ENCODE data around the gene LRRC61. TPM values are rescaled to one million over a fixed set of nuclear protein-coding genes. Genes with fewer than 3 reads are reported as not detected.

LRRC61 gene
- total RNA-seq, 1 donor from 2014 or later = 9.1 TPM

DNA sequence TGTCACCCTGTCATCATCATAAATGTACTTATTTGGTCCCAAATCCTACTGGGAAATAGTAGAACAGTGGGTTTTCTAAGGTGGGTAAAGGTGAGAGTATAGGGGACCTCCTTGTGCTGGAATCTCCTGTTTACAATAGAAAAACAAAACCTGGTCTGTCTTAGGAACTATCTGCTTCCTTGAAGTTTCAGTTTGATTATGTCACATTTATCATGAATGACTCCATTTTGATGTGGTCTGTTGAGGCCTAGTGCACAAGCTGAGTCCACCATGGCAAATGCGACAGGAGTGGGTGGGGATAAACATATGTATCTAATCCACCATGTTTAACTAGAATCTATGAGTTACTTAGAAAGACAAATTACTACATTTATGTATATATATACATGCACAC is 32.5 kb downstream of the LRRC61 start:
- DNase-seq (ENCODE audit: low spot score) = no peak

DNA sequence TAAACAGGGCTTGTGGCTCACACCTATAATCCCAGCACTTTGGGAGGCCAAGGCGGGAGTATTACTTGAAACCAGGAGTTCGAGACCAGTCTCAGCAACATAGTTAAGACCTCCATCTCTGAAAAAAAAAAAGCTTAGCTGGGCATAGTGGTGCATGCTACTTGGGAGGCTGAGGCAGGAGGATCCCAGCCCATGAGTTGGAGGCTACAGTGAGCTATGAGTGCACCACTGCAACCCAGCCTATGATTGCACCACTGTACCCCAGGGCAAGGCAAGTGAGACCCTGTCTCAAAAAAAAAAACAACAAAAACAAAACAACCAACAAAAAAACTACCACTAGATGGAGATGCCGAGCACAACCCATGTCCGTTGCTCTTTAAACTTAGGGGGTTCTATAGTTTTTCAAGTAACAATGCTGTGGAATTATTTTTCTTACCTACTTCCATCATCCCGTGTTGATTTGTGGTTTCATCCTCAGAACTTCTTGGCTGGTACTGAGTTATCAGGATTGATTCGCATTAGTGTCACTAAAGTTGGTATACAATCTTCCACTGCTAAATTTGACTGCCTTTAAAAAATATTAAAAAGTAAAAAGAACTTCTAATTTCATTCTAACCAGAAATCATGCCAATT is 33.2 kb downstream of the LRRC61 start:
- no peak for DNase-seq (ENCODE audit: low spot score)

DNA sequence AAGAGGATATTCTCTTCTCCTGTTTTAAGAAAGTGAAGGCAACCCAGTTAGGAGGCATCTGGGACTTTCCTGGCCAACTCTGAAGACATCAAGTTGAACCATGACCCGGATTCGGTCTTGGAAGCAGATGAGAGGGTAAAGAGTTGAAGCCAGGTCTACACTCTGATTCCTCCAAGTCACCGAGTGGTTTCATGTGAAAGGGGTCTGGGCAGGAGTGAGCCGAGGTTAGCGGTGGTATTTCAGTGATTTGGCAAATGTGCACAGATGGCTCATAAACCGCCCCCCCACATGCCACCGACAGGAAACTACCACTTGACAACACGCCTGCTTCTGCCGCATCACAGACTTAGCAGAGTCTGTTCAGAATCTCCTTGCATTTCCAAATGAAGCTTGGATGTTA is 34.1 kb downstream of the LRRC61 start:
- no peak for DNase-seq (ENCODE audit: low spot score)

DNA sequence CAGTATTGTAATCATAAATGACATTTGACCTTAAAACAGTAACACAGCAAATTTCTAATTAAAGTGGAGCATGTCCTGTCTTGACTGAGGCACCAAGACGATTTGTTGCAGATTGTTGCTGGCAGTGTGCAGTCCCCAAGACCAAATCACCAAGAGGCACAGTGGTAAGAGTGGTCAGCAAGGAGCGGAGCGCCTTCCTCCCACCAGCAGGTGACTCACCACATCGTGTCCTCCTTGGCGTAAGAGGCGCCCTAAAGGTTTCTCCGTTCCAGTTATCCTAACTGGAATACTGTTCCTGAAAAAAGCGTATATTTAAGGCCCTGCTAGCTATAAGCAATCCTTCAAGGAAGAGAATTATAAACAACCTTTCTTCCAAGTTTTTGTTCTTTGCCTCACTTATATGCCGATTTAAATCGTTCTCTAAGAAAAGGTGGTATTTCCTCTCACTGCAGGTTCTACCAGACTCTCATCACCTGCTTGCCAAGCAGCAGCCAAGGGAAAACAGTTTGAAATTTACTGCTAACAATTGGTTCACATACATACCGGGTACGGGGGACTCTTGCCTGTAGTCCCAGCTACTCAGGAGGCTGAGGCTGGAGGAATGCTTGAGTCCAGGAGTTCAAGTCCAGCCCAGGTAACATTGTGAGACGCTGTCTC is 34.7 kb downstream of the LRRC61 start:
- no peak for DNase-seq (ENCODE audit: low spot score)

DNA sequence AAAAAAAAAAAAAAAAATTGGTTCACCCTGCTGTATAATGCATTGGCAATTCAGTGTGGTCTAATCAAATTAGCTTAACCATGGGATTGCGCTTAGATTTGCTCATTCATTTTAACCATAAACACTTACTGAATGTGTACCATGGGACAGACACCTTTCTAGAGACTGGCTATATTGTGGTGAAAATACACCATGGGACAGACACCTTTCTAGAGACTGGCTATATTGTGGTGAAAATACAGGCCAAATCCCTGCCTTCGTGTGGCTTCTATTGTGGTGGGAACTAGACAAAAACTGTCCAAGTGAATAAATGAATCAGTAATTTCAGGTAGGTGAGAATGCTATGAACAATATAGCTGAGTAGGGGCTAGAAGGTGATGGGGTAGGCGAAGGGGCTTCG is 35.3 kb downstream of the LRRC61 start:
- DNase-seq (ENCODE audit: low spot score) = no peak

DNA sequence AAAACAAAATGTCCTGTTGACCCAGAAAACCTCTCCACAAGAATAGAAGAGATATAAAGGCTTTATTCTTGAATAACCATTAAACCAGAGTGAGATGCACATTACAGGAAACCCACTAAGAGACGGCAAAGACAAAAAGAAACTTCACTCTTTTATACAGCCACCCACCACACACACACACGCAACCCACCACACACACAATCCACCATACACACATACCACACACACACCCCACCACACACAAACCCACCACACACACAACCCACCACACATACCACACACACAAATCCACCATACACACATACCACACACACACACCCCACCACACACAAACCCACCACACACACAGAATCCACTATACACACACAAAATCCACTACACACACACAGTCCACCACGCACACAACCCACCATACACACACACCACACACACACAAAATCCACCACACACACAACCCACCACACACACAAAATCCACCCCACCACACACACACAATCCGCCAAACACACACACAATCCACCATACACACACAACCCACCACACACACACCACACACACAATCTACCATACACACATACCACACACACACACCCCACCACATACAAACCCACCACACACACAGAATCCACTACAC is 36.0 kb downstream of the LRRC61 start:
- DNase-seq (ENCODE audit: low spot score) = no peak

DNA sequence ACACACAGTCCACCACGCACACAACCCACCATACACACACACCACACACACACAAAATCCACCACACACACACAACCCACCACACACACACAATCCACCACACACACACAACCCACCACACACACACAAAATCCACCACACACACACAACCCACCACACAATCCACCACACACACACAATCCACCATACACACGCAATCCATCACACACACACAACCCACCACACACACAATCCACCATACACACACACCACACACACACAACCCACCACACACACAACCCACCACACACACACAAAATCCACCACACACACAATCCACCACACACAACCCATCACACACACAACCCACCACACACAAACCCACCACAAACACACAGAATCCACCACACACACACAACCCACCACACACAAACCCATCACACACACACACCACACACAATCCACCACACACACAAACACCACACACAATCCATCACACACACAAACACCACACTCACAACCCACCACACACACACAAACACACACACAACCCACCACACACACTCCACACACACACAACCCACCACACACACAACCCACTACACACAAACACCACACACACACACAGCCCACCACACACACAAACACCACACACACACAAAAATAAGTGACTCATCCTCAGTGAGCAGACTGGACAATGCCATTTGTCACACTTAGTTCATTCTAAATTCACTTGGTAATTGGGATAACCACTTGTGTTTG is 36.6 kb downstream of the LRRC61 start:
- no peak for DNase-seq (ENCODE audit: low spot score)

DNA sequence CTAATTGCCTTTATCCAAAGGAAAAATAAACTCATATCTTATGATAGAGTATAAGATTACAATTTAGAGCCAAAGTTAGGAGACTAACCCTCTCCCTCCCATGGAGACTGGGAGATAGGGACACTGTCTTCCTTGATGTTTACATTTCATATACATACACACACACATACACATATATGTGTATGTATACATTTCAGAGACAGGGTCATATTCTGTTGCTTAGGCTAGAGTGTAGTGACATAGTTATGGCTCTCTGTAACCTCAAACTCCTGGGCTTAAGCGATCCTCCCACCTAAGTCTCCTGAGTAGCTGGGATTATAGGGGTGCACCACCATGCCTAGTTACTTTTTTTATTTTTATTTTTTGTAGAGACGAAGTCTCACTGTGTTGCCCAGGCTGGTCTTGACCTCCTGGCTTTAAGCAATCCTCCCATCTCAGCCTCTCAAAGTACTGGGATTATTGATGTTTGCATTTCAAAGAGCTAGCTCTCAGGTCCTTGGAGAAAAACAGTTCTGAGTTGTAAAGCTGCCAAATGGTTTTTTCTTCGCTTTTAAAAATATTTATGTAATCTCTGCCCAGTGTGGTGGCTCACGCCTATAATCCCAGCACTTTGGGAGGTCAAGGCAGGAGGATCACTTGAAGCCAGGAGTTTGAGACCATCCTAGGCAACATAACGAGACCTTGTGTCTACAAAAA is 37.4 kb downstream of the LRRC61 start:
- no peak for DNase-seq (ENCODE audit: low spot score)

DNA sequence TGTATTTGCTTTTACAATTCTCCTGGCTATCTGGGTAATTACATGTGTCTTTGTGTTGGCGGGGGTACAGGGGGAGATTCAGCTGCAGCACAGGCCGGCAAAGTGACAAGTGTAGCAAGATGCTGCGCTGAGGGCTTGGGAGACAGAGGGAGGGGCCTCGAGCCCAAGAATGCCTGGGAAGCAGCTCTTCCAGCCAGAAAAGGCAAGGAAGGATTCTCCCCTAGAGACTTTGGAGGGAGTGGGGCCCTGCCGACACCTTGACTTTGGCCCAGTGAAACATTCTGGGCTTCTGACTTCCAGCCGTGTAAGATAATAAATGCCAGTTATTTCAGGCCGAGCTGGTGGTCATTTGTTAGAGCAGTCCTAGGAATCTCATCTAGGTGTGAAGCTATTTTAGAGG is 38.2 kb downstream of the LRRC61 start:
- no peak for DNase-seq (ENCODE audit: low spot score)

DNA sequence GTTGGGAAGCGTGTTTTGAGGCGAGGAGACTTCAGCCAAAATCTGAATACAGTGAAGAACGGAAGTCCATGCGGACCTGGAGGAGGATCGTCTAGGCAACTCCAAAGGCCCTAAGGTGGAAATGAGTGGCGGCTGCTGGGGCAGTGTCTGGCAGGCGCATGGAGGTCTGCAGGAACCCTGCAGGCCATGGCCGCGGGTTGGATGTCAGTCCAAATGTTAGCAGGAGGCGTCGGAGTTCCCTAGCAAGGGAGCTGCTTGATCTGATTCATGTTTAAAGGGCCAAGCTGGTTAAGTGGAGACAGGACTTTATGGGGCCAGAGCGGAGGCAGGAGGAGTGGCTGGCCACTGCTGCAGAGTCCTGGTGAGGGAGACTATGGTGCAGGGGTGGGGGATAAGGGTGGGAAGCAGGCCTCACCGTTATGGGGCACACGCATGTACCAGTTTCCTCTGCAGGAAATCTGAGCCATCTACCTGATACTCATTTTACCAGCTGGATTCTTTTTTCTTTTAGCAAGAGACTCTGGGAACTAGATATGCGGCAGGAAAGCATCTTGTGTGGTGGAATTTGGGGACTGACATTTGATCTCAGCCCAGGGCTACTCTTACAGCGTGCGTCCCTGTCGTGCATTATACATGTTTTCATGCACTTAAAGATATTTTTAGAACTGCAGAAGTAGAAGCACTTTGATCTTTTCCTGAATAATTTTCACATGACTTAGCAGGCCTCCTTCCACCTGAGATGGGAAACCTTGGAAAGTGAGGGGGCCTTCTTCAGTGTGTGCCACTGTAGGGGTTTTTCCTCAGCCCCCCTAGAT is 38.9 kb downstream of the LRRC61 start:
- no peak for DNase-seq (ENCODE audit: low spot score)

DNA sequence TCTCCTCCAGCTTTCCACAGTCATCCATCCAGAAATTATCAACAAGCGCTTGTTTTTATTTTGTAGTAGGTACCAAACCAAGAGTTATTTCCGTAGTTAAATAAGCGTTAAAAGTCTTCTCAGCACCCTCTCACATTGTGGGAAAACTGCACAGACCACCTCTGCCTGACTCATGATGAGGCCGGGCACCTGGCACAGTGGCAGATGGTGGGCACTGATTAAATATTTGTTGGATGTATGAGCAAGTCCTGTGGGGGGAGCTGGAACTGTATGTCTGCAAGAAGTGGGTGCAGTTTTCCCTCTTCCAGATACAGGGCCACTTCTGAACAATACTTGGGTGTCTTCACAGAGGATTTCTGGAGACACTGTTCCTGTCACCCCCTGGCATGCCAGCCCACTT is 40.2 kb downstream of the LRRC61 start:
- DNase-seq (ENCODE audit: low spot score) = no peak

DNA sequence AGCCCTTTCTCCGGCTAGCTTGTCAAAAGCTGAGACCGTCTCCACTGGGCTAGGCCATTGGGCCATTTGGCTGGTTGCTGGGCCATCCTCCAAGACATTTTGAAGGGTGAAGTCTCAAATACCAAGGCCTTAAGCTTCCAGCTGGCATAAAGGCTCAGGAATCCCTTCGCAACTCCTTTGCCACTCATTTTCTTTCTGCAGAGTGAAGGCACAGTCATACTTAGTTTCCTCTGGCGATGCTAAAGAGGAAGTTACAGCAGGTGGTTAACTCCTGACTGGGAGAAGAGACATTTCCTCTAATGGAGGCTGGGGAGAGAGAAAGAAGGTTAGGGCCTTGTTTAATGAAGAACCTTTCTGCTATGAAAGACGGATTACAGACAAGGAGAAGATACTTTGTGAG is 40.7 kb downstream of the LRRC61 start:
- DNase-seq (ENCODE audit: low spot score) = no peak

DNA sequence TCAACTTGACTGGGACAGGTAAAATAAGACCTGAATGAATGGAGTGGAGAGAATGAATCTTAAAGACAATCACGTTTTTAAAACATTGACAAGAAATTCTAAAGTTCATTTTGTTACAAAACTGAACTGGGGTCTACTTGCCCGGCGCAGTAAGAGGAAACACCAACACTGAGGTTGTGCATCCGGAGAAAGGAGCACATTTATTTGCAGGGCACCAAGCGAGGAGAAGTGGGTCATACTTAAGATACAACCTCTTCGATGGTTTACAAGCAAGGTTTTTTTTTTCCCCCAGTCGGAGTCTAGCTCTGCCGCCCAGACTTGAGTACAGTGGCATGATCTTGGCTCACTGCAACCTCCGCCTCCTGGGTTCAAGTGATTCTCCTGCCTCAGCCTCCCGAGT is 42.0 kb downstream of the LRRC61 start:
- no peak for DNase-seq (ENCODE audit: low spot score)

DNA sequence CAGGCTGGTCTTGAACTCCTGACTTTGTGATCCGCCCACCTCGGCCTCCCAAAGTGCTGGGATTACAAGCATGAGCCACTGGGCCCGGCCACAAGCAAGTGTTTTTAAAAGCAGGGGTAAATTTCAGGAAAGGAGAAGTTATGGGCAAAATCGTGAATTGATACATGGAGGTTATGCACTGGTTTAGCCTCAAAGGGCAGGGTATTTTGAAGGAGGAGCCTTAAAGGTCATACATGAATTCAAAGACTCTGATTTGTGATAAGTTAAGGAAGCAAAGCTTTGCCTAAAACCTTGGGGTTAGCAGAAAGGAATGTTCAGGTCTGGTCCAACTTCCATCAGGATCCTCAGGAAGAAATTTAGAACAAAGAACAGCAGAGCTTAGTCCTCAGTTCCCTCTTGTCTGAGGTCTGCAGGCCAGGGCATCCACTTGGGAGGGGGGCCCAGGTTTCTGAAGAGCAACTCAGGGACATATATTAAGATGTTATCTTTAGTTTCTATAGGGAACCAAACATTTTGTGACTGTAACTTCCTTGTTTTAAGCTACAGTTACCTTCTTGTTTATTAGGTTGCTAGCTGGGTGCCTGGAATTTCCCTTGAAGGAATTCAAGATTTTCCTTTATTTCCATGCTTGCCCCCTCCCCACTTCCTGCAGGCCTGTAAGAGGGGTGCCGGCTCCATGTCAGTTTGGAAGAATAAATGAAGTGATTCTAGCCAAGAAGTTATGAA is 42.7 kb downstream of the LRRC61 start:
- DNase-seq (ENCODE audit: low spot score) = no peak

DNA sequence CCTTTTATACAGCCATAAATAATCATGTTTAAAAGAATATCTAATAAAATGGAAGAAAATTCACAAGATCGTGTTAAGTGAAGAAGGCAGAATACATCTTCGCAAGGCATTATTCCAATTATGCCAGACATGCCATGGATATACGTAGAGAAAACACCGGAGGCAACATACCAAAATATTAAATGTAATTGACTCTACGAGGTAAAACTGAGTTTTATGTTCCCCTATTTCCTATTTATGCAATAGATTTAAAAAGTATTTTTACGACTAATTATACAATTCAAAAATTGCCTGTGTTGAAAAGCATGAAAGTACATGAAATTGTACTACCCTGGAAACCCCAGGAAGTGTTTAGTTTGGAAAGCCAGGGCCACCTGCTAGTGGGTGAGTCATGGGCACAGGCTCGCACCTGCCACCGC is 44.5 kb downstream of the LRRC61 start:
- DNase-seq (ENCODE audit: low spot score) = no peak

DNA sequence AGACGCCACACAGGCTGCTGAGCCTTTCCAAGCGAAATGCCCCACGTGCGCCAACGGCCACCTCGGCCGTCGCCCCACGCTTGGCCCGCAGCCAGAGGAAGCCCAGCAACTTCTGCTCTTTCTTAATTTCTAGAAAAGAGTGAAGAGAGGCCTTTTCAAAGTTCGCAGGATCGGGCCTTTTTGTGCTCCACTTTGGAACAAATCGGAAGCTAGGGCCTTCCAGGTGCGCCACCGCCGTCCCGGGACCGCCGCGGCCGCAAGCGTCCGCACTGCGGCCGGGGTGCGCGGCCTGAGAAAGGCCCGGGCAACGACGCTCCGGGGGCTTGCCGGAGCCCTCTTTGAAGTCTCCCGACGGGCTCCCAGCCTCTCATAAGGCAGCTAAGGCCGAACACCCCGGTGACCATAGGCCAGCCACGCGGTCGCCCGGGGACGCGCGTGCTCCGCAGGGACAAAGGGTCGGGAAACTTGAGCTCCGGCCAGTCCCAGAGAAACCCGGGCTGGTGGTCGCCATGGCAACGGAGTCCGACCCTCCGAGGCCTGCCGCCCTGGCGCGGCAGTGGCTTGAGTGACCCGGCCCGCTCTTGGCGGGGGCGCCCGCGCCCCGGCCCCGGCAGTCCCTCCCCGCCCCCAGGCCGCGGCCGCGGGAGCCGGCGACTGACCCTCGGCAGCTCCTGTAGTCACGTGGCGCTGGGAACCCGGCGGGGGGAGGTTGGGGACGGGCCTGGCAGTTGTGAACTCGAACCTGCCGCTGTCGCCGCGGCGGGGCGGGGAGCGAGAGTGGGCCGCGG is 45.1 kb downstream of the LRRC61 start, which contains the start of gene REPIN1:
Gene REPIN1, plus strand, starts transcription at position 727 of the 788 bp plus-strand sequence. CDS start 890 bp downstream, outside the sequence.
- peak; percentile 90 for DNase-seq (ENCODE audit: low spot score)

DNA sequence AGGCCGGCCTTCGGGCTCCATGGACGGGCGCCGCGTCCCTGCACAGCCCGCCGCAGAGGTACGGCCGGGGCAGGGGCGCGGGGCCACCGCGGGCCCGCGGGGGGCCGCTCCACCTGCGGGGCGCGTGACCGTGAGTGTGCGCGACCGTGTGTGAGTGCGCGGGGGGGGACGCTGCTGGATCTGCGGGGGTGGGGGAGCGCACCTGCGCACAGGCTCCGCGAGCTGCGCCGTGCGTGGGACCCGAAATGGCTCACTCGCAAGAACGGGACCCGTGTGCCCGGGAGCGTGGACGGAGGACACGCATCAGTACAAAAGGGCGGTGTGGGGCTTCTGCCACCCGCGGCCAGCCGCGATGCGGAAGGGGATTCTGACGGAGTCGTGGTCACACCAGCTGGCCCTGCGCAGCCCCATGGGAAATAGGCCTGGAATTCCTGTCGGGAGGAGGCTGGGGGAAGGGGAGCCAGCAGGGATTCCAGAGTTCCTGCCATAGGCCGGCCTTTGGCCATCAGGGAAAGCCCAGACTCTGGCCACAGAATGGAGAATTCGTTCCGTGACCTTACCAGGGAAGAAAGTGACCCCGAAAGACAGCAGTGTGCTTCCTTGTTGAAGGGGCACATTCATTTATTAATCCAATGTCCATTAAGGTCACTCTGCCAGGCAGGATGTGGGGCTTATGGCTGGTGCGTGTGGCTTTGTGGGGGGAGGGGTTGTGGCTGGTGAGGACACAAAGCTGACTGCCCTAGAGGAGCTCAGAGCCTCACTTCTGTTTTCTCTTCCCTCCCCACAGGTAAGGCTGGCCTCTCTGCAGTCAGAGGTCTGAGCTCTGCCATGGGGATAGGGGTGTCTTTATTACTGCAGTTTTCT is 46.0 kb downstream of the LRRC61 start:
- DNase-seq (ENCODE audit: low spot score) = peak; percentile 73

DNA sequence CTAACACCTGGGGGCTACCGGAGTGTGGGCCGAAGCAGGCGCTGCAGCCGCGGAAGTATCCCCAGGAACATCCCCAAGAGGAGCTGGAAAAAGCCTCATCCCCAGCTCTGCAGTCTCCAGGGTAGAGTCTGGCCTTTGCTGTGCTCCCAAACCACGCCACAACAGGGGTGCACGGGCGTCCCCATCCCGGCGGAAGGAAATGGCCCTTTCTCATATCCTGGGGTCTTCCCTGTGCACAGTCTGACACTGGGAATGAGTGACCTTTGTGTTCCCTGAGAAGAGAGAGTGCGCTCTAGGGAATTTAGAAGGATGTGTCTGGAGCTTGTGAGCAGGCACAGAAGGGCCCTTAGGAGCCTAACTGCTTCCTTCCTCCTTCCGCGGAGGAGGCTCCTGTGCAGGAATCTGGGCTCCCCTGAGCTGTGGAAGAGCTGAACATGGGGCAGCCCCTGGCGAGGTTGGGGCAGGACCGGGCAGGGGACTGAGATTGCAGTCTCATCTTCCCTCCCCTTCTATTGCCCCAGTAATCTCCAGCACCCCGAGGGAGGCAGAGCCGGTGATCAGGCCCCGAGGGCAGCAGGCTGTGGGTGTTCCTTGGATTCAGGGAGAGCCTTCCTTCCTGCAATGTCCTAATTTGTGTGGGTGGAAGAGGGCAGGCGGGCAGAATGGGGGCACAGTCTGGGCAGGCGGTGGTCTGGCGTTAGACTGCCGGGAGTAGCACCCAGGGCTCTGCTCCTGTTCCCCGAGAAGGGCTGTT is 46.8 kb downstream of the LRRC61 start:
- no peak for DNase-seq (ENCODE audit: low spot score)
